ENCODE data around the gene CHAT. TPM values are rescaled to one million over a fixed set of nuclear protein-coding genes. Genes with fewer than 3 reads are reported as not detected.

CHAT gene
- total RNA-seq, 1 experiment from 2014 or later, result not detected

DNA sequence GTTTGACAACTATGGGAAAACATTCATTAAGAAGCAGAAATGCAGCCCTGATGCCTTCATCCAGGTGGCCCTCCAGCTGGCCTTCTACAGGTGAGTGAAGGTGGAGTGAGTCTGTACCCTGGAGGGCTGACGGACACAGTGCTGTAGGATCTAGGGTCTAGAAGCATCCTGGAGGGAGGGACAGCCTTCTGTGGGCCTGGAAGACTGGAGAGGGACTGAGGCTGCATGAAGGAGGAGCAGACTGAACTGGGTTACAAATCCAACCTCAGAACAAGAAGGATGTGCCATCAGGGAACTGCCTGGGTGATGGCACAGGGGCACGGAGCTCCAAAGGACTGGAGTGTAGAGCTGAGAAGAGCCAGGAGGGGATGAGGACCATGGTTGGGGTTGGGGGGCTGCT, 38.1 kb downstream of the CHAT start:
- Histone ChIP-seq H3K9ac (ENCODE audit: extremely low read depth, insufficient read length, low read length) (no peak overlapping the region), H3K23me2 (ENCODE audit: insufficient read length, low read depth, low read length, poor library complexity, severe bottlenecking) (no peaks in the 10 kb centered on the region), H2AFZ (ENCODE audit: low read length) (no peak overlapping the region), H3K4me2 (ENCODE audit: insufficient read depth, insufficient read length, low read length) (no peak overlapping the region), H3K79me1 (ENCODE audit: insufficient read depth, low read depth, low read length, poor library complexity, severe bottlenecking) (no peaks in the 10 kb centered on the region), H4K5ac (ENCODE audit: insufficient read length, low read depth, low read length) (no peak overlapping the region), H2BK12ac (ENCODE audit: insufficient read length, low read depth, low read length) (no peak overlapping the region), H4K8ac (replicated peaks; ENCODE audit: insufficient read length, low read depth, low read length) (no peak overlapping the region), H3K27me3 (ENCODE audit: insufficient read depth, low read length) (no peaks in the 10 kb centered on the region; the same call in 1 of the 2 replicates), H2BK5ac (ENCODE audit: insufficient read length, low read length) (no peak overlapping the region), H3K23ac (ENCODE audit: insufficient read length, low read depth, low read length) (no peak overlapping the region), H3K9me3 (ENCODE audit: control insufficient read depth, low read depth, low read length) (no peaks in the 10 kb centered on the region), H3K18ac (ENCODE audit: insufficient read length, low read depth, low read length) (no peak overlapping the region), H2BK20ac (ENCODE audit: low read depth, low read length, poor library complexity, severe bottlenecking) (no peak overlapping the region), H2AK5ac (ENCODE audit: insufficient read length, low read length) (no peak overlapping the region), H3T11ph (ENCODE audit: low read length) (no peak overlapping the region), H3K14ac (ENCODE audit: insufficient read depth, low read length) (no peak overlapping the region), H2BK120ac (ENCODE audit: low read depth, low read length, poor library complexity, severe bottlenecking) (no peak overlapping the region), H3K4me1 (ENCODE audit: insufficient read depth, low read length) (no peaks in the 10 kb centered on the region), H2BK15ac (ENCODE audit: low read depth, low read length) (no peak overlapping the region), H4K91ac (ENCODE audit: insufficient read length, low read depth, low read length) (no peak overlapping the region), H4K20me1 (ENCODE audit: control insufficient read depth, insufficient read depth, insufficient read length) (no peaks in the 10 kb centered on the region), H3K27ac (ENCODE audit: insufficient read length, low read depth, low read length) (no peak overlapping the region), H3K56ac (ENCODE audit: insufficient read length, low read depth, low read length) (no peak overlapping the region), H3K79me2 (ENCODE audit: insufficient read depth, low read length) (no peaks in the 10 kb centered on the region), H3K4ac (ENCODE audit: low read depth, low read length) (no peak overlapping the region)
- no peaks in the 10 kb centered on the region; a peak in 1 of 7 replicates for H3K36me3 Mint-ChIP-seq (ENCODE audit: insufficient read depth in 1 of 3, low read depth in 3 of 3)
- H3K27ac Mint-ChIP-seq, result no peak overlapping the region
- TF ChIP-seq CTCF (conservative IDR thresholded peaks at IDR 0.05), result no peak
- no peak for DNase-seq
- WGBS (ENCODE audit: extremely low coverage, insufficient read length, low lambda C conversion rate), result no CpG with 5 or more reads among the region's 2 CpGs
- peaks cover 9 to 13% of the 10 kb centered on the region in 2 experiments for H3K4me1 Mint-ChIP-seq
- no peaks in the 10 kb centered on the region for H3K9me3 Mint-ChIP-seq
- no peak overlapping the region for H3K4me3 Mint-ChIP-seq
- H3K27me3 Mint-ChIP-seq (ENCODE audit: low read depth), result peaks cover 62% of the 10 kb centered on the region
